Renal cortical epithelial cell (primary cell): ENCODE measurements around the gene FAM237A. TPM values are rescaled to one million over a fixed set of nuclear protein-coding genes. Genes with fewer than 3 reads are reported as not detected.

Source experiments
- DNase-seq: peaks from one replicate; pipeline ENCODE4 v3.0.0-alpha.2; 2011; ENCODE audit warnings: low read depth
- total RNA-seq: library from RNA; depleted of rRNA; stranded (reverse); fragments of >200 nt; gene quantifications from 2 replicates; pipeline ENCODE4 v1.2.3, GENCODE V29; 2014

FAM237A gene
- total RNA-seq, 1 donor from 2014 or later: not detected

DNA sequence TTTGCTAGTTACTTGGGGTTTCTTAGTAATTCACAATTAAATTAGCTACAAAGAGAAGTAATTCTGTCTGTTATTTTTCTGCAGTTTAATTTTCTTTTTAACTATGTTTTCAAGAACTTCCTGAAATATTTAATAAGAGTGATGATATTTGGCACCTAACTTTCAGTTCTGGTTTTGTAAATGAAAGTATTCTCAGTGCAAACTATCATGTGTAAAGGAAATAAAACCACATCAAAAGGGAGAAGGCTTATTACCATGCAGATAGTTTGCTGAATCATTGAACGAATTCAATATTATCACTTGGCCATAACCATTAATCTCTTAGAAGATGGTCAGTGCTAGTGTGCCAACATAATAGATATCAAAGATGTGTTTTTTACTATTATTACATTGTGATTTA is 46.7 kb downstream of the FAM237A start:
- no peak for DNase-seq

DNA sequence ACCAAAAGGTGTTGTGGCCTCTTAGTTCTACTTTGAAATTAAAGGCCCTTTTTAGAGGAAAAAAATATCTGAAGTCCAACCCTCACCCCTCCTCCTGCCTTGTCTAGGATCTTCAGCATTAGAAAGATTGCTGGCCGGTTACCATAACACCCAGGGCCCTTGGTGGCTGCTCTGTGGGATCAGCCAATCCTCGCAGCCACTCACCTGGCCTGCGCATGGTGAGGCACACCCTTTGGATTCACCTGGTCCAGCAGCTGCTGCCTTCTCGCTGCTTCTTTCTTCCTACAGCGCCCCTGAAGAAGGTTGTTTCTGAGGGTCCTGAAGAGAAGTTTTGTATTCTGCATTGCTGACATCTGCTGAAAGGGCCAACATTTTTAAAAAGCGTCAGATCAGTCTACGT is 50.7 kb downstream of the FAM237A start:
- DNase-seq: no peak

DNA sequence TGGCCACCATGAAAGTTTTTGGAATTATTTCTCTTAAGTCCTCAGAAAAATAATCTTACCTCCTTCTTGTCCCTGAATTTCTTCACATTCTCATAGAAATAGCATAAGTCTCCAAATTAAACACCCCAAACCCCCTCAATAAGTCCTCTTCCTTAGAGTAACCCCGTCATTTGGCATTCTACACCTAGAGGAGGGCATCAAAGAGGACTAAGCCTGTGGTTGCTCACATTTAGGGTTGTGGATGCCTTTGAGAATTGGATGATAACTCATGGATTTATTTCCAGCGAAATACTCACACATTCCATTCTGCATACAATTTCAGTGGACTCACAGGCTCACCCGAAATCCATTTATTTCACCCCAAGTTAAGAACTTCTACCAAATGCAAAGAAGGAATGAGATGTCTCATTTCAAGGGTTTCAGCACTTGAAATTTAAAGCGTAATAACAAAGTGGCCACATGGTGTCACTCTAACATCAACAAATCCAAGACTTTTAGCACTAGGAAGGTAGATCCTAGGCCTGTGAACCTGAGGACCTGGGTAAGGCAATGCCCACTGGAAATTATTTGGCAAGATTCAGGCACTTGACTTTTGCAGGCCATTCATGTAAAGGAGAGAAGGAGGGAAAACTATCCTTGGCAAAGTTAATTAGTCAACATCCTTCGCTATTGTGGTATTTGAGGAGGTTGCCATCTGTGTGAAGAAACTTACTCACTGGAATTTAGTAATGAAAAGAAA is 51.3 kb downstream of the FAM237A start:
- DNase-seq: peak; percentile 75

DNA sequence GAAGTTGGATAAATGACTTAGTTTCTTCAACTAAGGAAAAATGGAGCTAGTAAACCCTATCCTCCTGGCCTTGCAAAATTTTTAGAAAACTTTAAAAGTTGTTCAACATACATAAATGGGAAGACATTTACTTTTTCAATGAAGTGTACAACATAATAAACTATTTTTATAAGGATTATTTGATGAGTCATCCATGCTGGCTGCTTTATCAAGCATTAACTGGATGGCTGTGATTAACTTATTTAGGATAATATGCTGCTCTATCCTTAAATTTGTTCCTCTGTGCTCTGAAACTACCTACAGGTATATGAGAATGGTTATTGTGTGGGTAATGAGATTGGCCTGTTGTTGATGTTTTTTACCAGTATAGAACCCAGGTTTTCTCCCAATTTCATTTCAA is 54.6 kb downstream of the FAM237A start:
- no peak for DNase-seq

DNA sequence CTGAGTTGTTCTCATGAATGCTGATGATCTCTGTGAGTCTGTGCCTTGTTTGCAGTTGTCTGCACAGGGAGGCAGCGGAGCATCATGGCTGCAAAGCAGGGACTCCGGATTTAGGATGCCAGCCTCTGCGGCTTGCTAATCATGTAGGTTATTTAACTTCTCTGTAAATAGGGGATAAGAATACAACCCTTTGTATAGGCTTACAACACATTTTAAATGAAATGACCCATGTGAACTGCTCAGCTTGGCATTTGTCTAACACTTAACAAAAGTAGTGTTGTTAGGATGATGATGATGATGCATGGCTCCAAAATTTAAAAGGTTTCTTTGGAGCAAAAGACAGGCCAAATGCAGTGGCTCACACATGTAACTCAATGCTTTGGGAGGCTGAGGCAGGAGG is 56.5 kb downstream of the FAM237A start:
- no peak for DNase-seq

Other genes starting within 250 kb of the FAM237A start
- not detected in 2 replicates for gene ADAM23, start 199.0 kb upstream of the FAM237A start, total RNA-seq
- not detected in 2 replicates for gene DYTN, start 75.9 kb downstream of the FAM237A start, total RNA-seq
- gene MDH1B, start 122.8 kb downstream of the FAM237A start, total RNA-seq: 0.87 and 3.7 TPM in 2 replicates
- gene FASTKD2, start 123.1 kb downstream of the FAM237A start, total RNA-seq: 65.0 and 72.4 TPM in 2 replicates